GM21576 (cell line): Measurements from ENCODE around the gene CUEDC2.

Source experiments
- ATAC-seq: cut with Tn5 transposase; IDR thresholded peaks from one replicate; pipeline ENCODE4 v1.9.1; 2021; ENCODE audit warnings: mild to moderate bottlenecking, moderate library complexity; ENCODE audit not compliant: unreplicated experiment

CUEDC2 gene

GRCh38 chr10:102398172-102399020, 34.0 kb downstream of the CUEDC2 start:
- ATAC-seq = no peak

- ATAC-seq = no peak
Measured at GRCh38 chr10:102397222-102398171, 34.9 kb downstream of the CUEDC2 start.

GRCh38 chr10:102396730-102397151, 35.6 kb downstream of the CUEDC2 start:
- ATAC-seq = no peak

GRCh38 chr10:102396317-102396650, 36.1 kb downstream of the CUEDC2 start:
- no peak for ATAC-seq

GRCh38 chr10:102395400-102396316, 36.7 kb downstream of the CUEDC2 start, which contains the start of gene NFKB2:
Gene NFKB2 (plus strand): TSS chr10:102395705. CDS start chr10:102395960, 255 bp downstream.
- peak; percentile 27 for ATAC-seq

- no peak for ATAC-seq
Measured at GRCh38 chr10:102394801-102395399, 37.5 kb downstream of the CUEDC2 start.

- peak; percentile 74 for ATAC-seq
Measured at GRCh38 chr10:102394079-102394800, 38.1 kb downstream of the CUEDC2 start.

GRCh38 chr10:102393411-102394078, 38.8 kb downstream of the CUEDC2 start:
- peak; percentile 55 for ATAC-seq

- ATAC-seq = no peak
Measured at GRCh38 chr10:102392306-102392705, 40.1 kb downstream of the CUEDC2 start.

GRCh38 chr10:102389894-102390293, 42.5 kb downstream of the CUEDC2 start:
- no peak for ATAC-seq

- ATAC-seq = no peak
Measured at GRCh38 chr10:102384606-102385429, 47.6 kb downstream of the CUEDC2 start.

GRCh38 chr10:102384053-102384452, 48.3 kb downstream of the CUEDC2 start:
- ATAC-seq = no peak

GRCh38 chr10:102382871-102383270, 49.5 kb downstream of the CUEDC2 start:
- ATAC-seq = no peak

GRCh38 chr10:102381983-102382382, 50.4 kb downstream of the CUEDC2 start:
- no peak for ATAC-seq

- no peak for ATAC-seq
Measured at GRCh38 chr10:102379383-102379782, 53.0 kb downstream of the CUEDC2 start.

- ATAC-seq = no peak
Measured at GRCh38 chr10:102376901-102377300, 55.5 kb downstream of the CUEDC2 start.

- no peak for ATAC-seq
Measured at GRCh38 chr10:102375867-102376266, 56.5 kb downstream of the CUEDC2 start.

GRCh38 chr10:102375250-102375649, 57.1 kb downstream of the CUEDC2 start:
- no peak for ATAC-seq
